ENCODE results near the gene TGFBI.
A peak's percentile ranks its signal among the peaks of the same experiment; 100 is the strongest.

GRCh38 chr5:136058039-136058971 lies 29.5 kb downstream of the TGFBI start:
- TF ChIP-seq CTCF (IDR thresholded peaks at IDR 0.05): peak in 3 of 6 experiments; percentile 14 to 38 (median 33)
- no peak for TF ChIP-seq POLR2A (IDR thresholded peaks at IDR 0.05)

All from adrenal gland (tissue), 5 donors.